GM23338 (cell line): ENCODE data around the gene DMRT2.
A peak's percentile ranks its signal among the peaks of the same experiment; 100 is the strongest.

Experiments
- CREB1 ChIP-seq: fragments of 250-450 bp; sonication (Bioruptor Pico); IDR thresholded peaks from 2 replicates; pipeline ENCODE4 v1.5.0; 2020; ENCODE audit warnings: low read depth, mild to moderate bottlenecking, moderate library complexity
- EZH2 ChIP-seq: fragments of 200-600 bp; sonication (generic); IDR thresholded peaks from one replicate; pipeline ENCODE4 v1.8.0; 2017; ENCODE audit warnings: antibody characterized with exemption, mild to moderate bottlenecking, low read depth; ENCODE audit not compliant: unreplicated experiment
- EZH2phosphoT487 ChIP-seq: fragments of 200-600 bp; sonication (generic); IDR thresholded peaks from one replicate; pipeline ENCODE4 v1.8.1; 2018; ENCODE audit warnings: antibody characterized with exemption; ENCODE audit not compliant: unreplicated experiment
- JUNB ChIP-seq: IDR thresholded peaks from one replicate; pipeline ENCODE4 v1.6.1; 2016; ENCODE audit warnings: antibody characterized with exemption; ENCODE audit not compliant: unreplicated experiment
- NANOG ChIP-seq: IDR thresholded peaks from 2 replicates; pipeline ENCODE4 v1.6.1; 2016; ENCODE audit warnings: antibody characterized with exemption, borderline replicate concordance
- POLR2AphosphoS5 ChIP-seq: IDR thresholded peaks from 2 replicates; pipeline ENCODE4 v1.6.1; 2016; ENCODE audit warnings: antibody characterized with exemption, low read depth
- STAT1 ChIP-seq: IDR thresholded peaks from one replicate; pipeline ENCODE4 v1.6.1; 2016; ENCODE audit warnings: antibody characterized with exemption; ENCODE audit not compliant: unreplicated experiment
- ZNF114 ChIP-seq: fragments of 250-450 bp; sonication (Bioruptor Pico); IDR thresholded peaks from 2 replicates; pipeline ENCODE4 v1.5.0; 2020; ENCODE audit warnings: mild to moderate bottlenecking, moderate library complexity
- ZNF331 ChIP-seq: fragments of 250-450 bp; sonication (Bioruptor Pico); IDR thresholded peaks from 2 replicates; pipeline ENCODE4 v1.5.0; 2020; ENCODE audit warnings: low read depth, mild to moderate bottlenecking, moderate library complexity
- TF ChIP-seq, protein P1 (sequence below): IDR thresholded peaks from one replicate; pipeline ENCODE4 v1.6.1; 2018; ENCODE audit warnings: antibody characterized with exemption; ENCODE audit not compliant: unreplicated experiment
- TF ChIP-seq, protein P2 (sequence below), 2 experiments: fragments of 200-600 bp in 1 of 2; sonication (generic) in 1 of 2; conservative IDR thresholded peaks; 2 replicates each; pipeline versions ENCODE4 v1.5.1 to v1.6.1; 2016 to 2017; ENCODE audit warnings: antibody characterized with exemption in 2 of 2, low read depth in 2 of 2, mild to moderate bottlenecking in 2 of 2, moderate library complexity in 1 of 2
- TF ChIP-seq, protein P3 (sequence below): IDR thresholded peaks from 2 replicates; pipeline ENCODE4 v1.6.1; 2016; ENCODE audit warnings: antibody characterized with exemption
- TF ChIP-seq, protein P4 (sequence below): fragments of 250-450 bp; sonication (Bioruptor Pico); IDR thresholded peaks from 2 replicates; pipeline ENCODE4 v1.5.0; 2020; ENCODE audit warnings: mild to moderate bottlenecking, moderate library complexity

DNA sequence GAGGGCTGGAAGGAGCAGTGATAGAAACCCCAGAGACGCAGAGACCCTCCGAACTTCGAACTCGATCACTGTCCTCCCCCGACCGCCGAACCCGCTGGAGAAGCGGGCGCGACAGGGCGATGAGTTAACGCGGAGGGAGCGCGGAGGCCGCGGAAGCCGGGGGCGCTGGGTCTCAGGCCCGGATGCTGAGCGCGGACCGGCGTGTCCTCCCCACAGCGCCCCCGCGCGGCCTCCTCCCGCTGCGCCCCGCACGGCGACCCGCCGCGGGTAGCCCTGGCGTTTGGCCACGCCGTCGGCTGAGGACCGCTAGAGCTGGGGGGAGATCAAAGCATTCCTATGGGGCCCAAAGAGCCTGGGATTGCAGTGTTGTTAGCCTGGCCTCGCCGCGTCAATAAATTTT is 7.7 kb upstream of the DMRT2 start:
- TF ChIP-seq EZH2phosphoT487 (no peak), JUNB (no peak), EZH2 (no peak), POLR2AphosphoS5 (no peak), CREB1 (no peak), ZNF331 (no peak), STAT1 (no peak), NANOG (no peak), ZNF114 (CRISPR knock-in tag) (no peak)
- TF ChIP-seq, protein P1, sequence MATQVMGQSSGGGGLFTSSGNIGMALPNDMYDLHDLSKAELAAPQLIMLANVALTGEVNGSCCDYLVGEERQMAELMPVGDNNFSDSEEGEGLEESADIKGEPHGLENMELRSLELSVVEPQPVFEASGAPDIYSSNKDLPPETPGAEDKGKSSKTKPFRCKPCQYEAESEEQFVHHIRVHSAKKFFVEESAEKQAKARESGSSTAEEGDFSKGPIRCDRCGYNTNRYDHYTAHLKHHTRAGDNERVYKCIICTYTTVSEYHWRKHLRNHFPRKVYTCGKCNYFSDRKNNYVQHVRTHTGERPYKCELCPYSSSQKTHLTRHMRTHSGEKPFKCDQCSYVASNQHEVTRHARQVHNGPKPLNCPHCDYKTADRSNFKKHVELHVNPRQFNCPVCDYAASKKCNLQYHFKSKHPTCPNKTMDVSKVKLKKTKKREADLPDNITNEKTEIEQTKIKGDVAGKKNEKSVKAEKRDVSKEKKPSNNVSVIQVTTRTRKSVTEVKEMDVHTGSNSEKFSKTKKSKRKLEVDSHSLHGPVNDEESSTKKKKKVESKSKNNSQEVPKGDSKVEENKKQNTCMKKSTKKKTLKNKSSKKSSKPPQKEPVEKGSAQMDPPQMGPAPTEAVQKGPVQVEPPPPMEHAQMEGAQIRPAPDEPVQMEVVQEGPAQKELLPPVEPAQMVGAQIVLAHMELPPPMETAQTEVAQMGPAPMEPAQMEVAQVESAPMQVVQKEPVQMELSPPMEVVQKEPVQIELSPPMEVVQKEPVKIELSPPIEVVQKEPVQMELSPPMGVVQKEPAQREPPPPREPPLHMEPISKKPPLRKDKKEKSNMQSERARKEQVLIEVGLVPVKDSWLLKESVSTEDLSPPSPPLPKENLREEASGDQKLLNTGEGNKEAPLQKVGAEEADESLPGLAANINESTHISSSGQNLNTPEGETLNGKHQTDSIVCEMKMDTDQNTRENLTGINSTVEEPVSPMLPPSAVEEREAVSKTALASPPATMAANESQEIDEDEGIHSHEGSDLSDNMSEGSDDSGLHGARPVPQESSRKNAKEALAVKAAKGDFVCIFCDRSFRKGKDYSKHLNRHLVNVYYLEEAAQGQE = no peak
- TF ChIP-seq, protein P2, sequence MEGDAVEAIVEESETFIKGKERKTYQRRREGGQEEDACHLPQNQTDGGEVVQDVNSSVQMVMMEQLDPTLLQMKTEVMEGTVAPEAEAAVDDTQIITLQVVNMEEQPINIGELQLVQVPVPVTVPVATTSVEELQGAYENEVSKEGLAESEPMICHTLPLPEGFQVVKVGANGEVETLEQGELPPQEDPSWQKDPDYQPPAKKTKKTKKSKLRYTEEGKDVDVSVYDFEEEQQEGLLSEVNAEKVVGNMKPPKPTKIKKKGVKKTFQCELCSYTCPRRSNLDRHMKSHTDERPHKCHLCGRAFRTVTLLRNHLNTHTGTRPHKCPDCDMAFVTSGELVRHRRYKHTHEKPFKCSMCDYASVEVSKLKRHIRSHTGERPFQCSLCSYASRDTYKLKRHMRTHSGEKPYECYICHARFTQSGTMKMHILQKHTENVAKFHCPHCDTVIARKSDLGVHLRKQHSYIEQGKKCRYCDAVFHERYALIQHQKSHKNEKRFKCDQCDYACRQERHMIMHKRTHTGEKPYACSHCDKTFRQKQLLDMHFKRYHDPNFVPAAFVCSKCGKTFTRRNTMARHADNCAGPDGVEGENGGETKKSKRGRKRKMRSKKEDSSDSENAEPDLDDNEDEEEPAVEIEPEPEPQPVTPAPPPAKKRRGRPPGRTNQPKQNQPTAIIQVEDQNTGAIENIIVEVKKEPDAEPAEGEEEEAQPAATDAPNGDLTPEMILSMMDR (conservative IDR thresholded peaks at IDR 0.05; ENCODE audit: low read depth in 2 of 2) = peak; percentile 53 to 70
- TF ChIP-seq, protein P3, sequence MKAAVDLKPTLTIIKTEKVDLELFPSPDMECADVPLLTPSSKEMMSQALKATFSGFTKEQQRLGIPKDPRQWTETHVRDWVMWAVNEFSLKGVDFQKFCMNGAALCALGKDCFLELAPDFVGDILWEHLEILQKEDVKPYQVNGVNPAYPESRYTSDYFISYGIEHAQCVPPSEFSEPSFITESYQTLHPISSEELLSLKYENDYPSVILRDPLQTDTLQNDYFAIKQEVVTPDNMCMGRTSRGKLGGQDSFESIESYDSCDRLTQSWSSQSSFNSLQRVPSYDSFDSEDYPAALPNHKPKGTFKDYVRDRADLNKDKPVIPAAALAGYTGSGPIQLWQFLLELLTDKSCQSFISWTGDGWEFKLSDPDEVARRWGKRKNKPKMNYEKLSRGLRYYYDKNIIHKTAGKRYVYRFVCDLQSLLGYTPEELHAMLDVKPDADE = no peak
- TF ChIP-seq, protein P4, sequence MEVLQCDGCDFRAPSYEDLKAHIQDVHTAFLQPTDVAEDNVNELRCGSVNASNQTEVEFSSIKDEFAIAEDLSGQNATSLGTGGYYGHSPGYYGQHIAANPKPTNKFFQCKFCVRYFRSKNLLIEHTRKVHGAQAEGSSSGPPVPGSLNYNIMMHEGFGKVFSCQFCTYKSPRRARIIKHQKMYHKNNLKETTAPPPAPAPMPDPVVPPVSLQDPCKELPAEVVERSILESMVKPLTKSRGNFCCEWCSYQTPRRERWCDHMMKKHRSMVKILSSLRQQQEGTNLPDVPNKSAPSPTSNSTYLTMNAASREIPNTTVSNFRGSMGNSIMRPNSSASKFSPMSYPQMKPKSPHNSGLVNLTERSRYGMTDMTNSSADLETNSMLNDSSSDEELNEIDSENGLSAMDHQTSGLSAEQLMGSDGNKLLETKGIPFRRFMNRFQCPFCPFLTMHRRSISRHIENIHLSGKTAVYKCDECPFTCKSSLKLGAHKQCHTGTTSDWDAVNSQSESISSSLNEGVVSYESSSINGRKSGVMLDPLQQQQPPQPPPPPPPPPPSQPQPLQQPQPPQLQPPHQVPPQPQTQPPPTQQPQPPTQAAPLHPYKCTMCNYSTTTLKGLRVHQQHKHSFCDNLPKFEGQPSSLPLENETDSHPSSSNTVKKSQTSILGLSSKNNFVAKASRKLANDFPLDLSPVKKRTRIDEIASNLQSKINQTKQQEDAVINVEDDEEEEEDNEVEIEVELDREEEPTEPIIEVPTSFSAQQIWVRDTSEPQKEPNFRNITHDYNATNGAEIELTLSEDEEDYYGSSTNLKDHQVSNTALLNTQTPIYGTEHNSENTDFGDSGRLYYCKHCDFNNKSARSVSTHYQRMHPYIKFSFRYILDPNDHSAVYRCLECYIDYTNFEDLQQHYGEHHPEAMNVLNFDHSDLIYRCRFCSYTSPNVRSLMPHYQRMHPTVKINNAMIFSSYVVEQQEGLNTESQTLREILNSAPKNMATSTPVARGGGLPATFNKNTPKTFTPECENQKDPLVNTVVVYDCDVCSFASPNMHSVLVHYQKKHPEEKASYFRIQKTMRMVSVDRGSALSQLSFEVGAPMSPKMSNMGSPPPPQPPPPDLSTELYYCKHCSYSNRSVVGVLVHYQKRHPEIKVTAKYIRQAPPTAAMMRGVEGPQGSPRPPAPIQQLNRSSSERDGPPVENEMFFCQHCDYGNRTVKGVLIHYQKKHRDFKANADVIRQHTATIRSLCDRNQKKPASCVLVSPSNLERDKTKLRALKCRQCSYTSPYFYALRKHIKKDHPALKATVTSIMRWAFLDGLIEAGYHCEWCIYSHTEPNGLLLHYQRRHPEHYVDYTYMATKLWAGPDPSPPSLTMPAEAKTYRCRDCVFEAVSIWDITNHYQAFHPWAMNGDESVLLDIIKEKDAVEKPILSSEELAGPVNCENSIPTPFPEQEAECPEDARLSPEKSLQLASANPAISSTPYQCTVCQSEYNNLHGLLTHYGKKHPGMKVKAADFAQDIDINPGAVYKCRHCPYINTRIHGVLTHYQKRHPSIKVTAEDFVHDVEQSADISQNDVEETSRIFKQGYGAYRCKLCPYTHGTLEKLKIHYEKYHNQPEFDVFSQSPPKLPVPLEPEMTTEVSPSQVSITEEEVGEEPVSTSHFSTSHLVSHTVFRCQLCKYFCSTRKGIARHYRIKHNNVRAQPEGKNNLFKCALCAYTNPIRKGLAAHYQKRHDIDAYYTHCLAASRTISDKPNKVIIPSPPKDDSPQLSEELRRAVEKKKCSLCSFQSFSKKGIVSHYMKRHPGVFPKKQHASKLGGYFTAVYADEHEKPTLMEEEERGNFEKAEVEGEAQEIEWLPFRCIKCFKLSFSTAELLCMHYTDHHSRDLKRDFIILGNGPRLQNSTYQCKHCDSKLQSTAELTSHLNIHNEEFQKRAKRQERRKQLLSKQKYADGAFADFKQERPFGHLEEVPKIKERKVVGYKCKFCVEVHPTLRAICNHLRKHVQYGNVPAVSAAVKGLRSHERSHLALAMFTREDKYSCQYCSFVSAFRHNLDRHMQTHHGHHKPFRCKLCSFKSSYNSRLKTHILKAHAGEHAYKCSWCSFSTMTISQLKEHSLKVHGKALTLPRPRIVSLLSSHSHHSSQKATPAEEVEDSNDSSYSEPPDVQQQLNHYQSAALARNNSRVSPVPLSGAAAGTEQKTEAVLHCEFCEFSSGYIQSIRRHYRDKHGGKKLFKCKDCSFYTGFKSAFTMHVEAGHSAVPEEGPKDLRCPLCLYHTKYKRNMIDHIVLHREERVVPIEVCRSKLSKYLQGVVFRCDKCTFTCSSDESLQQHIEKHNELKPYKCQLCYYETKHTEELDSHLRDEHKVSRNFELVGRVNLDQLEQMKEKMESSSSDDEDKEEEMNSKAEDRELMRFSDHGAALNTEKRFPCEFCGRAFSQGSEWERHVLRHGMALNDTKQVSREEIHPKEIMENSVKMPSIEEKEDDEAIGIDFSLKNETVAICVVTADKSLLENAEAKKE = no peak
